Transverse colon (tissue), 4 donors: ENCODE data around the gene SLC25A48. TPM values are rescaled to one million over a fixed set of nuclear protein-coding genes. Genes with fewer than 3 reads are reported as not detected.

Source experiments
- DNase-seq: peaks from one replicate; pipeline ENCODE4 v3.0.0-alpha.2; 2019
- H3K27ac ChIP-seq, 4 donors: fragments of 200-600 bp; sonication (generic); 2 replicates each; pipeline ENCODE4 v1.5.1; 2016 to 2018; ENCODE audit warnings: inconsistent platforms in 4 of 4
- H3K27me3 ChIP-seq: fragments of 200-600 bp; sonication (generic); 2 replicates; pipeline ENCODE4 v1.5.1; 2017; ENCODE audit warnings: inconsistent platforms
- H3K36me3 ChIP-seq, 4 donors: fragments of 200-600 bp; sonication (generic); 2 replicates each; pipeline ENCODE4 v1.5.1; 2017 to 2019; ENCODE audit warnings: inconsistent platforms in 4 of 4
- H3K4me1 ChIP-seq, 4 donors: fragments of 200-600 bp; sonication (generic); 2 replicates each; pipeline ENCODE4 v1.5.1; 2017 to 2020; ENCODE audit warnings: inconsistent platforms in 4 of 4
- H3K4me3 ChIP-seq, 4 donors: fragments of 200-600 bp; sonication (generic); 1 replicate in 1 of 4; 2 replicates in 3 of 4; pipeline versions ENCODE4 v1.5.1 to v1.6.1; 2017 to 2019; ENCODE audit warnings: inconsistent platforms in 4 of 4
- H3K9me3 ChIP-seq, 2 donors: fragments of 200-600 bp; sonication (generic); 2 replicates each; pipeline ENCODE4 v1.5.1; 2017 to 2019; ENCODE audit warnings: inconsistent platforms in 2 of 2
- CTCF ChIP-seq, 5 experiments: fragments of 200-600 bp in 3 of 5; fragments of 450-650 bp in 2 of 5; sonication (generic) in 3 of 5; IDR thresholded peaks; 1 replicate in 2 of 5; 2 replicates in 3 of 5; pipeline ENCODE4 v1.5.1; 2016 to 2017; ENCODE audit warnings: antibody characterized with exemption in 5 of 5, inconsistent platforms in 3 of 5, mild to moderate bottlenecking in 2 of 5, moderate library complexity in 1 of 5
- EP300 ChIP-seq: sonication (generic); formaldehyde crosslinking; IDR thresholded peaks from one replicate; pipeline ENCODE4 v1.6.1; 2017; ENCODE audit warnings: antibody characterized with exemption, low read depth
- POLR2A ChIP-seq: fragments of 450-650 bp; IDR thresholded peaks from one replicate; pipeline ENCODE4 v1.6.1; 2016; ENCODE audit warnings: antibody characterized with exemption, mild to moderate bottlenecking, moderate library complexity
- POLR2AphosphoS5 ChIP-seq, 3 donors: sonication (generic); formaldehyde crosslinking; IDR thresholded peaks; one replicate each; pipeline ENCODE4 v1.6.1; 2016; ENCODE audit warnings: antibody characterized with exemption in 3 of 3
- WGBS, 2 donors: methylation state at CpG; one replicate each; pipeline ENCODE4 v1.1.5; 2018; ENCODE audit warnings: low coverage in 1 of 2; 5-methylcytosine and 5-hydroxymethylcytosine counted together
- in situ Hi-C, 4 donors: fragments of 200-750 bp; cut with MboI; loops; one replicate each; pipeline versions ENCODE4 v1.15.0 to v1.15.1; 2017; ENCODE audit warnings: low sequenced_read_pairs in 3 of 4, low pct_ligation_motif_present in 1 of 4, low pct_unique_long_range_greater_than_20kb in 1 of 4
- intact Hi-C: fragments of 100-400 bp; cut with DNase I; formaldehyde crosslinking; loops from one replicate; pipeline ENCODE4 v1.15.1; 2023; ENCODE audit warnings: low total_unique reads
- total RNA-seq, 4 donors: library from RNA; depleted of rRNA; stranded (reverse); fragments of >200 nt; gene quantifications; one replicate each; pipeline ENCODE4 v1.1.0, GENCODE V29; 2016

The SLC25A48 gene
- total RNA-seq, 4 donors from 2014 or later = 0.48 to 2.6 (median 1.8) TPM; not detected in 1

- in situ Hi-C loops = loop anchor here in 1 of 4 donors (5.0 kb wide), 1 partner anchor 318 kb away; no protein-coding TSS in a partner anchor
- Histone ChIP-seq H3K27me3 (peaks cover 26% of the 10 kb centered on the region), H3K27ac (no peak overlapping the region), H3K36me3 (no peaks in the 10 kb centered on the region), H3K4me1 (no peaks in the 10 kb centered on the region), H3K4me3 (no peak overlapping the region), H3K9me3 (no peaks in the 10 kb centered on the region)
- TF ChIP-seq POLR2AphosphoS5 (IDR thresholded peaks at IDR 0.05) (no peak), POLR2A (no peak), CTCF (IDR thresholded peaks at IDR 0.05) (no peak), EP300 (no peak)
- DNase-seq = no peak
- intact Hi-C loops = no loop called here
- 50 to 83% methylated on average over 1 to 2 of the region's 2 CpGs for WGBS, 2 donors
Observed at GRCh38 chr5:135894789-135895188, 60.3 kb downstream of the SLC25A48 start.

DNA sequence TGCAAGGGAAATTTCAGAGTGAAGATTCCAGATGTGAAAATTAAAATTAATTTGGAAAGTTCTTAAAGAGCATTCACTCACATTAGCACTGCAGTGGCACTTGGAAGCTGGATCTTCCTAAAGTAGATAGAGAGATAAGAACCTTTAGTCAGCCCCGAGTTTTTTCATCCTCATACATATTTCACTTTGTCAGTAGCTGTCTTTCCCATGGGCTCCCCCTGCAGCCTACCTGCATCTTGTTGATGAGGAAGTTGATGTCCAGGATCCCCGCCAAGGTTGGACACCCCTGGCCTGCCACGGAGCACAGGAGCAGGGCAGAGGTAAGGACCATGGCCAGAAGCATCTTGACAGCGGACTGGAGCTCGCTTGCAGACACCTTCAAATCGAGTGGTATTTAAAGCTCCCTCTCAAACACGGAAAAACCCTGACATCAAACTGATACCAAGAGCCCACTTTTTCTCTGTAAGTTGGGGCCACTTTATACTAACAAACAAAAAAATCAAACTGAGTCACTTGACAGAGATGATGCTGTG, 61.1 kb downstream of the SLC25A48 start, which contains the start of gene IL9:
Gene IL9 (minus strand): TSS at position 368 of the 533 bp plus-strand sequence. CDS start 25 bp downstream, at position 343.
- Histone ChIP-seq H3K36me3 (no peaks in the 10 kb centered on the region), H3K4me3 (no peak within 1 kb of the TSS), H3K27me3 (peaks cover 26% of the 10 kb centered on the region), H3K4me1 (no peaks in the 10 kb centered on the region), H3K9me3 (no peaks in the 10 kb centered on the region), H3K27ac (no peak within 1 kb of the TSS)
- WGBS, 2 donors = 56 to 58% methylated on average over 1 to 7 of the region's 7 CpGs
- in situ Hi-C loops (no loop called here), intact Hi-C loops (no loop called here)
- TF ChIP-seq POLR2A = no peak
- no peak for TF ChIP-seq EP300
- TF ChIP-seq CTCF (IDR thresholded peaks at IDR 0.05) = no peak
- TF ChIP-seq POLR2AphosphoS5 (IDR thresholded peaks at IDR 0.05) = no peak
- no peak for DNase-seq

DNA sequence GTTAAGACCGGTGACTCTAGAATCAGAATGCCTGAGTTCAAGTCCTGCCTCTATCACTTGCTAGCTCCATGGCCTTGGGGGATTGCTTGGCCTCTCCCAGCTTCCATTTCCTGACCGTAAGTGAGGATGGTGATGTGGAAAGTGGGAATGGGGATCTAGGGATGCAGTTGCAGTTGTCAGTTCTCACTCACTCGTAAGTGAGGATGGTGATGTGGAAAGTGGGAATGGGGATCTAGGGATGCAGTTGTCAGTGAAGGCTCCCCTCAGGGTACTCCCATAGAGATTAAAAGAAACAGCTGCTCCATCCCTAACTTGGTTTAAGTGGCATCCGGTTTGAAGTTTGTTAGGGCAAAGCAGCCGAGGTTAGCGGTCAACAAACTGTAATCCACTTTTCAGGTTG, 64.2 kb downstream of the SLC25A48 start:
- TF ChIP-seq POLR2A (no peak), POLR2AphosphoS5 (IDR thresholded peaks at IDR 0.05) (no peak), EP300 (no peak), CTCF (IDR thresholded peaks at IDR 0.05) (no peak)

GRCh38 chr5:135900276-135900675, 65.8 kb downstream of the SLC25A48 start:
- Histone ChIP-seq H3K27ac (no peak overlapping the region), H3K4me3 (no peak overlapping the region), H3K9me3 (no peaks in the 10 kb centered on the region), H3K27me3 (peaks cover 30% of the 10 kb centered on the region), H3K36me3 (no peaks in the 10 kb centered on the region), H3K4me1 (no peaks in the 10 kb centered on the region)
- 52 to 56% methylated on average over 3 of the region's 3 CpGs for WGBS, 2 donors
- TF ChIP-seq POLR2A (no peak), POLR2AphosphoS5 (IDR thresholded peaks at IDR 0.05) (no peak), EP300 (no peak), CTCF (IDR thresholded peaks at IDR 0.05) (no peak)
- in situ Hi-C loops (no loop called here), intact Hi-C loops (no loop called here)
- no peak for DNase-seq

More for the DNA sequence above, 64.2 kb downstream of the SLC25A48 start:
- no peak overlapping the region for H3K27ac ChIP-seq
- 71 to 87% methylated on average over 4 to 6 of the region's 6 CpGs for WGBS, 2 donors
- H3K4me3 ChIP-seq = no peak overlapping the region
- DNase-seq = no peak
- H3K4me1 ChIP-seq = no peaks in the 10 kb centered on the region
- H3K36me3 ChIP-seq = no peaks in the 10 kb centered on the region
- in situ Hi-C loops = no loop called here
- intact Hi-C loops = no loop called here
- peaks cover 31% of the 10 kb centered on the region for H3K27me3 ChIP-seq
- H3K9me3 ChIP-seq = no peaks in the 10 kb centered on the region
